ENCODE data around the gene CAVIN2.

GRCh38 chr2:191857886-191858285 lies 11.0 kb upstream of the CAVIN2 start:
- TF ChIP-seq CTCF (optimal IDR thresholded peaks at IDR 0.05 in 1 of 3, IDR thresholded peaks at IDR 0.05 in 1 of 3, conservative IDR thresholded peaks at IDR 0.05 in 1 of 3; ENCODE audit: extremely low read depth in 1 of 3, insufficient read depth in 2 of 3, low read length in 3 of 3) = no peak
- no peak for TF ChIP-seq EZH2 (IDR thresholded peaks at IDR 0.05; ENCODE audit: low read length)

Data from keratinocyte (primary cell).